Activated CD4-positive, alpha-beta memory T cell treated with anti-CD3 and anti-CD28 coated beads, Interleukin-2, amount 10 ng/mL, durations not matched to agents 7 days and 5 days (primary cell): ENCODE data around the gene PNLDC1. TPM values are rescaled to one million over a fixed set of nuclear protein-coding genes. Genes with fewer than 3 reads are reported as not detected.
"Not testable (repeated sequence)": the region's sequence is repeated elsewhere in the genome, so short reads cannot be mapped to it uniquely, and the experiment has no call there.

Experiments used
- CTCF ChIA-PET: fragments of 350-600 bp; sonication (Branson Sonifier 250); formaldehyde crosslinking; loops from one replicate; lab custom pipeline; 2021; ENCODE audit warnings: antibody characterized with exemption, inconsistent platforms; lab: Charles Lee
- POLR2A ChIA-PET: fragments of 350-600 bp; sonication (Branson Sonifier 250); formaldehyde crosslinking; loops from one replicate; lab custom pipeline; 2021; ENCODE audit warnings: antibody characterized with exemption; lab: Charles Lee
- DNase-seq: peaks from one replicate; pipeline ENCODE4 v3.0.0-alpha.2; 2020
- H3K27ac Mint-ChIP-seq: one replicate; pipeline ENCODE4 v1.8.0; 2021; ENCODE audit warnings: mild to moderate bottlenecking, mixed read lengths
- H3K27me3 Mint-ChIP-seq: one replicate; pipeline ENCODE4 v1.8.0; 2021; ENCODE audit warnings: mixed read lengths
- H3K36me3 Mint-ChIP-seq: one replicate; pipeline ENCODE4 v1.8.0; 2021; ENCODE audit warnings: low read depth, mixed read lengths
- H3K4me1 Mint-ChIP-seq: one replicate; pipeline ENCODE4 v1.8.0; 2021; ENCODE audit warnings: mixed read lengths
- H3K4me3 Mint-ChIP-seq: one replicate; pipeline ENCODE4 v1.8.0; 2021; ENCODE audit warnings: mild to moderate bottlenecking, mixed read lengths
- H3K9me3 Mint-ChIP-seq: one replicate; pipeline ENCODE4 v1.8.0; 2021; ENCODE audit warnings: mixed read lengths
- total RNA-seq, 2 experiments: library from RNA; stranded (reverse); gene quantifications; one replicate each; pipeline ENCODE4 v1.2.3, GENCODE V29; 2021

PNLDC1 gene
- total RNA-seq, 2 experiments from 2014 or later, result 0.25 to 0.35 TPM

DNA sequence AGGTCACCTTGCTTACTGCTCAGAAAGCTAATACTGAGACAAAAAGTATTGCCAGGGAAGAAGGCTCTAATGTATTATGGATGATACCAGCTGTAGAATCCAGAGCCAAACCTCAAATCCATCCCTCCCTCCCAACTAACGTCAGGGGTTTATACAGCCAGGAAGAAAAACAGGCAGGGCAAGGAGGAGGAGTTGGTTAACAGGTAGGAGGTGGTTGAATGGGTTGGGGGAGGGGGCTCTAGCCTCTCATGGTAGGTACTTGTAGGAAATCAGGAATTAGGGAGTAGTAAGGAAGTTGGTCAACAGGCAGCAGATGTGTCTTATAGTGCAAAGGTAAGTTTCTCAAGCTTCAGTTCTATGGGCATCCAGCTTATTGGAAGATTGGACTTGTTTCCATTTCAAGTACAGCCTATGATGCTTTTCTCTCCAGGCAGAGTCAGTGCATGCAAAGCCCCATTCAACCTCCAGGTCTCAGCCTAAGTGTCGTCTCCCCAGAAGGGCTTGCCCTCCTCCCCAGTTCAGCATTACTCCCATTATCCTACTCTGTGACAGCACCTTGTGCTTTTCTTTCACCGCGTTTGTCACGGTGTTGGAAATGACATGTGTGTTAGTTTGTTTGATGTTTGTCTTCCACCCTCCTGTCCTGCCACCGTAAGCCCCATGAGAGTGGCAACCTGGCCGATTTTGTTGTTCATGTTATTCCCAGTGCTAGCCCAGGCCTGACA, 38.1 kb downstream of the PNLDC1 start:
- no peaks in the 10 kb centered on the region for H3K4me1 Mint-ChIP-seq
- no peaks in the 10 kb centered on the region for H3K9me3 Mint-ChIP-seq
- H3K27me3 Mint-ChIP-seq, result peaks cover 3% of the 10 kb centered on the region
- no peak overlapping the region for H3K27ac Mint-ChIP-seq
- no peaks in the 10 kb centered on the region for H3K36me3 Mint-ChIP-seq
- ChIA-PET POLR2A (no interaction called here), CTCF (no interaction called here)
- no peak overlapping the region for H3K4me3 Mint-ChIP-seq
- DNase-seq, result no peak

DNA sequence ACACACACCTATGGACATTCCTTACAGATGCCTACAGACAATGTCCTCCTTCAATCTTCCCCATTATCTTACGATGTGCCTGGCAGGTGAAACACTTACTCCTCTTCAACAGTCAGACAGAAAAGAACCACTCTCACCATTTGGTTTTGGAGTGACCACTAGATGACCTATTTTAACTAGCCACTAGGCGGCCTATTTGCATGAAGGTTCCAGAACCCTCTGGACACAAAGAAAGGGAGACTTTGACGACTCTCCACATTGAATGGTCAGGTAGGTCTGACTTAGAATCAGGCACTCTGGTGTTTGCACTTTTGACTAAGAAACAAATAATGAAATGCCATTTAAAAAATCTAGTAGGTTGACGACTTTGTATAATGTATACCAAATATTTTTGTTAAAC, 42.0 kb downstream of the PNLDC1 start:
- Mint-ChIP-seq H3K27me3 (peaks cover 3% of the 10 kb centered on the region), H3K4me1 (no peaks in the 10 kb centered on the region), H3K36me3 (no peaks in the 10 kb centered on the region), H3K4me3 (no peak overlapping the region), H3K27ac (no peak overlapping the region), H3K9me3 (no peaks in the 10 kb centered on the region)
- ChIA-PET CTCF (no interaction called here), POLR2A (no interaction called here)
- DNase-seq, result no peak

DNA sequence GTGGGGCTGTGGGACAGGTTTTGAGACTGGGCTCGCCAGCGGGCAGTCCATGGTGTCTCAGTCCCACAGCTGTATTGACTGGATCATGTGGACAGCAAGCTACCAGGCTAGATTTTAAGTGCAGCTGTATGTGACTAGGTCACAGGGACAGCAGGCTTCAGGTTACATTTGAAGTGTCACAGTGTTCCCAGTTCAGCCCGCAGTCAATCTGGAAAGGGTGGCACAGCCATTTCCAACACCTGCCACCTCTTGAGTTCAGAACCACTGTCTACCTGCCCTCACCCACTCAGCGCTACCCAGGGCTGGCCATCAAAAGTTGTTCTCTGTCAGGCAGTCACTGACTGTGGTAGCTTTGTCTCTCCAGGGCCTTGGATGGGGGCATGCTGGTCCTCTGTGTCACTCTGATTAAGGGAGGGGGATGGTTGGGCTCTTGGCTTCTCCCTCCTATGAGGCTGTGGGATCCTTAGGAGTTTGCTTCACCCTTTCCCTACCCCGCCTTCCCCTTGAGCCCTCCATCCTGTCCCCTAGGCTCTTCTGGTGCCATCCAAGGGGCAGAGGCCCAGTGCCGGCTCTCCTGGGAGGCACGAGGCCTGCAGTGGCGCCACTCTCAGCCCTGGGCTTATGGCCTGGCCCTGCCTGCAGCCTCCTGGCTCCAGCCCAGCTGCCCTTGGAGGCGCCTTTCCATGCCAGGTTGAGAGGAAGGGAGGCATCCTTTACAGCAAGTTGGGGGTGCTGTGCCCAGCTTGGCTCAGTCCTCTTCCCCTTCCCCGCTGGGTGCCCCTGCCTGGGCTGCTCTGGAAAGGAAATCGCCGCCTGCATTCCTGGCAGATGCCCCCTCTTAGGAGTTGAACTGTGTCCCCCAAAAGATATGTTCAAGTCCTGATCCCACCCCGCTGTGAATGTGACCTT, 44.9 kb downstream of the PNLDC1 start:
- H3K4me1 Mint-ChIP-seq, result no peaks in the 10 kb centered on the region
- no peaks in the 10 kb centered on the region for H3K27me3 Mint-ChIP-seq
- POLR2A ChIA-PET, result no interaction called here
- CTCF ChIA-PET, result no interaction called here
- peaks cover 11% of the 10 kb centered on the region for H3K9me3 Mint-ChIP-seq
- no peaks in the 10 kb centered on the region for H3K36me3 Mint-ChIP-seq
- no peak overlapping the region for H3K27ac Mint-ChIP-seq
- H3K4me3 Mint-ChIP-seq, result no peak overlapping the region
- no peak for DNase-seq

DNA sequence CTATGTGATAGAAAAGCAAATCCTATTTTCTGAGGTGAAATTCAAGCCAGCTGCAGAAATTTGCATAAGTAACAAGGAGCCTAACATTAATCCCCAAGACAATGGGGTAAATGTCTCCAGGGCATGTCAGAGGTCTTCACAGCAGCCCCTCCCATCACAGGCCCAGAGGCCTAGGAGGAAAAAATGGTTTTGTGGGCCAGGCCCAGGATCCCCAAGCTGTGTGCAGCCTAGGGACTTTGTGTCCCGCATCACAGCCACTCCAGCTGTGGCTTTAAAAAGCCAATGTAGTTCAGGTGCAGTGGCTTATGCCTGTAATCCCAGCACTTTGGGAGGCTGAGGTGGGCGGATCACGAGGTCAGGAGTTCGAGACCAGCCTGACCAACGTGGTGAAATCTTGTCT, 48.5 kb downstream of the PNLDC1 start:
- CTCF ChIA-PET, H3K36me3 Mint-ChIP-seq: not testable (repeated sequence)

DNA sequence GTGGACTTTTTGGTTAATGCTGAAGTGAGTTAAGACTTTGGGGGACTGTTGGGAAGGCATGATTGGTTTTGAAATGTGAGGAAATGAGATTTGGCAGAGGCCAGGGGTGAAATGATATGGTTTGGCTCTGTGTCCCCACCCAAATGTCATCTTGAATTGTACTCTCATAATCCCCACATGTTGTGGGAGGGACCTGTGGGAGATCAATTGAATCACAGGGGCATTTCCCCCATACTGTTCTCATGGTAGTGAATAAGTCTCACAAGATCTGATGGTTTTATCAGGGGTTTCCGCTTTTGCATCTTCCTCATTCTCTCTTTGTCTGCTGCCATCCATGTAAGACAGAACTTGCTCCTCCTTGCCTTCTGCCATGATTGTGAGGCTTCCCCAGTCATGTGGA, 49.8 kb downstream of the PNLDC1 start:
- POLR2A ChIA-PET, H3K36me3 Mint-ChIP-seq, CTCF ChIA-PET, DNase-seq, H3K4me3 Mint-ChIP-seq, H3K27ac Mint-ChIP-seq, H3K4me1 Mint-ChIP-seq: not testable (repeated sequence)
- H3K27me3 Mint-ChIP-seq, result peaks cover 10% of the 10 kb centered on the region
- peaks cover 13% of the 10 kb centered on the region for H3K9me3 Mint-ChIP-seq

More for the DNA sequence above, 48.5 kb downstream of the PNLDC1 start:
- POLR2A ChIA-PET, H3K4me3 Mint-ChIP-seq, H3K27me3 Mint-ChIP-seq, H3K4me1 Mint-ChIP-seq, DNase-seq, H3K27ac Mint-ChIP-seq: not testable (repeated sequence)
- H3K9me3 Mint-ChIP-seq, result peaks cover 13% of the 10 kb centered on the region

DNA sequence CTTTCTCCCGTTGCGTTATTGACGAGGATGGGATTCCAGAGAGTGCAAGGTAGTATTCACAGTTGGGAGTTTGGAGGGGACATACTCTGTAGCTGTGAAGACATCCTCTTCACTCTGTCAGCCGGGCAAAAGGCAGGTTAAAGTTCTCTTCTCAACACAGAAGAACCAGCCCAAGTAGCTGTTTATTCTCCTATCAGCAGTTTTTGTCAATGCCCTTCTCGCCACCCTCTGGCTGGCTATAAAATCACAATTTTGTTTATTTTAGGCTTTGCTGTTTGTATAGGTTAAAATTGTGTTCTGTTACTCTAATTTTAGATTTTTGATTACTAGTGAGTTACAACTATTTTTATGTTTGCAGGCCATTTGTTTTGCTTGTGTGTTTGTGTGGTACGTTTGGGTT, 52.8 kb downstream of the PNLDC1 start:
- peaks cover 27% of the 10 kb centered on the region for H3K27me3 Mint-ChIP-seq
- no peak for DNase-seq
- H3K4me1 Mint-ChIP-seq, result no peaks in the 10 kb centered on the region
- no peak overlapping the region for H3K4me3 Mint-ChIP-seq
- no peak overlapping the region for H3K27ac Mint-ChIP-seq
- peaks cover 7% of the 10 kb centered on the region for H3K9me3 Mint-ChIP-seq
- POLR2A ChIA-PET, result interaction anchor here (1.0 to 1.4 kb wide), 2 partner anchors 91 to 126 kb away, joined by 3 read pairs; partner anchors contain the start of genes ACAT2 and WTAP
- no peaks in the 10 kb centered on the region for H3K36me3 Mint-ChIP-seq
- CTCF ChIA-PET, result interaction anchor here (0.7 to 1.8 kb wide), 8 partner anchors 19 to 603 kb away, joined by 3 to 9 read pairs (median 3); partner anchors contain the start of genes MRPL18, SOD2 and TCP1

DNA sequence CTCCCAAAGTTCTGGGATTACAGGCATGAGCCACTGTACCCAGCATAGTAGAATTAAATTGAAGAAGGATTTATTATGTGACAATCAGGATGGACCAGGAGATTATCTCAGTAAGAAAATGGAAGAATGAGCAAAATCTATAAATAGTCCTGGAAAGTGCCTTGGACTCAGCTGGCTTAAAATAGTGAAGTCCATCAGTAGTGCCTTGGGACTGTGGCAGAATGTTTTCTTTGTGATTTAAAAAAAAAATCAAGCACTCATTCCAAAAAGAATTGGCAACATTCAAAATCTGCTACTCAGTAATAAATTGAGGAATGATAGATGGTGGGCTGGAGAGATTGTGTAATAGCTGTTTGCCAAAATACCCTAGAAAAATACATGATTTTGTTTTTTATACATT, 53.7 kb downstream of the PNLDC1 start:
- no peak for DNase-seq
- Mint-ChIP-seq H3K27me3 (peaks cover 30% of the 10 kb centered on the region), H3K36me3 (no peaks in the 10 kb centered on the region), H3K27ac (no peak overlapping the region), H3K4me3 (no peak overlapping the region), H3K9me3 (peaks cover 2% of the 10 kb centered on the region), H3K4me1 (no peaks in the 10 kb centered on the region)
- POLR2A ChIA-PET, result no interaction called here
- CTCF ChIA-PET, result interaction anchor here (0.6 to 1.6 kb wide), 3 partner anchors 10 to 342 kb away, joined by 3 to 5 read pairs (median 3); no protein-coding TSS in a partner anchor

DNA sequence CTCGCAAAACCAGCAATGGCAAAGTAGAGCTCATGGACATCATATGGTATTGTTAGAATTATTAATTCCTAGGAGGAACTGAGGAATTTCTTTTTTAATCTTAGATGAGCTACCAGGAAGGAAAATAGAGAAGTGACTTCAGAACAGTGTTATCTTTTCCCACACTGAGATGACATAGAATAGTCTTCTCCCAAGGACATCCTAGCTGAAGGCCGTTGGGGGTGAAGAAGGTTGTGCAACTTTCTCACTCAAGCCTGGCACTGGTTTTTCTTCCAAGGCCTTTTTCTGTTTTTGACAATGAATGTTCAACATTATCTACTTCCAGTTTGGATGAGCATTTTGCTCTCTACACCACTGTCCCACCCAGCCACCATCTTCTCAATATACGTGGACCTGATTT, 54.9 kb downstream of the PNLDC1 start:
- POLR2A ChIA-PET, result interaction anchor here (1.4 kb wide), 1 partner anchor 163 kb away, joined by 3 read pairs; no protein-coding TSS in a partner anchor
- Mint-ChIP-seq H3K27me3 (peaks cover 33% of the 10 kb centered on the region), H3K4me1 (no peaks in the 10 kb centered on the region), H3K27ac (no peak overlapping the region), H3K36me3 (no peaks in the 10 kb centered on the region), H3K4me3 (no peak overlapping the region), H3K9me3 (peaks cover 1% of the 10 kb centered on the region)
- DNase-seq, result no peak
- CTCF ChIA-PET, result interaction anchor here (1.2 to 1.6 kb wide), 4 partner anchors 9 to 221 kb away, joined by 3 to 6 read pairs (median 4); no protein-coding TSS in a partner anchor

DNA sequence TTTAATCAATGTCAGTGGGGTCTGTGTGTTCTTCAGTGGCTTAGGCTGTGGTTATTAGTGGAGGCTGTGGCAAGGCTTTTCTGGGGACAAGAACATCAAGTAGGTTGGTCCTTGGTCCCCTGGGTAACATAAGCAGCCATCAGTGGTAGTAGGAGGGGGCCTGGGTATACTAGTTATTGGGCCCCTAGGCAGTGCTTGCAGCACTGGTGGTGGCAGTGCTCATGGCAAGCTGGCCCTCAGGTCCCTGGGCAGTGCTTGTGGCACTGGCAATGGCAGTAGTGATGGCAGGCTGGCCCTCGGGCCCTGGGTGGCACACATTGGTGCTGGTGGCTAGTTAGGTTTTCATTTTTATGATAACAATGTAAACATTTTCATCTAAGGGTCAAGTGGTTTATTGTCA, 58.2 kb downstream of the PNLDC1 start:
- no peak for DNase-seq
- CTCF ChIA-PET, result no interaction called here
- Mint-ChIP-seq H3K36me3 (no peaks in the 10 kb centered on the region), H3K27ac (no peak overlapping the region), H3K4me3 (no peak overlapping the region), H3K4me1 (peaks cover 5% of the 10 kb centered on the region), H3K27me3 (peaks cover 37% of the 10 kb centered on the region), H3K9me3 (no peaks in the 10 kb centered on the region)
- POLR2A ChIA-PET, result no interaction called here

DNA sequence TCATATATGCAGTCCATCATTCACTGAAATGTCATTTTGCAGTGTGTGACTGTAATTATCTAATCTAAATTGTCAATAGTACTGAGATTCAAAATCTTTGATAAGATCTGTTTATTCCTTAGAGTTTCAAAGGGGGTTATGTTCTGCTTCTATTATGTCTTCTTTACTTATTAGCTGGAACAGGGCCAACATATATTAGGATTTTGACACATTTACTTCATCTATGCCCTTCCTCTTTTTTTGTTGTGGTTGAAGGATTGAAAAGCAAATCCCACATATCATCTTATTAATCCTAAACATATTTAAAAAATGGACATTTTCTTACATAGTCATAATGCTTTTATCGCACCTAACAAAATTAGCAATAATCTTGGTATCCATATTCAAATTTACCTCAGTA, 60.4 kb downstream of the PNLDC1 start:
- peaks cover 5% of the 10 kb centered on the region for H3K4me1 Mint-ChIP-seq
- POLR2A ChIA-PET, result no interaction called here
- H3K9me3 Mint-ChIP-seq, result no peaks in the 10 kb centered on the region
- DNase-seq, result no peak
- H3K27ac Mint-ChIP-seq, result no peak overlapping the region
- no peaks in the 10 kb centered on the region for H3K36me3 Mint-ChIP-seq
- no peak overlapping the region for H3K4me3 Mint-ChIP-seq
- peaks cover 32% of the 10 kb centered on the region for H3K27me3 Mint-ChIP-seq
- CTCF ChIA-PET, result no interaction called here

DNA sequence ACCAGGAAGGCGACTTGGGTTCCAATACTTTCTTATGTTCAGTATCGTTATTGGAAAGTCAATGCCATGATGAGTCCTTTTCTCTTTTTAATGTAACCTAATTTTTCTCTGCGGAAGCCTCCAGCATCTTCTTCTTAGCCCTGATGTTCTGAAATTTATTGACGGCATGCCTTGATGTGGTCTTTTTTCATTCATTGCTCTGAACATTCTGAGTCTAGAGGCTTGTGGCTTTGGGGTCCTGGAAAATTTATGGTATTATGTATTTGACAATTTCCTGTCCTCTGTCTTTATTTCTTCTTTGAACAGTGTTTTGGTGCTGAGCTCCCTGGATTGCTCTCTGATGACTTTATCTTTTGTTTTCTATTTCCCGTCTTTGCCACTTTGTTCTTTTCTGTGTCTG, 62.0 kb downstream of the PNLDC1 start:
- ChIA-PET CTCF (interaction anchor here (1.2 kb wide), 1 partner anchor 10 kb away, joined by 3 read pairs; no protein-coding TSS in a partner anchor), POLR2A (no interaction called here)
- no peak for DNase-seq
- H3K27me3 Mint-ChIP-seq, result peaks cover 23% of the 10 kb centered on the region
- no peaks in the 10 kb centered on the region for H3K9me3 Mint-ChIP-seq
- H3K27ac Mint-ChIP-seq, result no peak overlapping the region
- peaks cover 5% of the 10 kb centered on the region for H3K4me1 Mint-ChIP-seq
- no peaks in the 10 kb centered on the region for H3K36me3 Mint-ChIP-seq
- H3K4me3 Mint-ChIP-seq, result no peak overlapping the region

DNA sequence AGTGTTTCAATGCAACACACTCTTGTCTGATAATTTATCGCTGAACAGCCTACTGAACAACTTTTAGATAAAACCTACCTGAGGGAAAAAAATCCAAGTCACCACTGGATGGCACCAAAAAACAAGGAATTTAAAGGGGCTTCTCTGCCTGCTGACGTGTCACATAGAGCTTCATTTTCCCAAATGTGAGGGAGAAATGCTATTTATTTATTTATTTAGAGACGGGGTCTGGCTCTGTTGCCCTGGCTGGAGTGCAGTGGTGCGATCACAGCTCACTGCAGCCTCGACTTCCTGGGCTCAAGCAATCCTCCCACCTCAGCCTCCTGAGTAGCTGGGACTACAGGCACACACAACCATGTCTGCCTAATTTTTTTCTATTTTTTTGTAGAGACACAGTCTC, 63.3 kb downstream of the PNLDC1 start:
- not testable (repeated sequence) for H3K4me1 Mint-ChIP-seq, H3K36me3 Mint-ChIP-seq, H3K9me3 Mint-ChIP-seq, H3K4me3 Mint-ChIP-seq, H3K27ac Mint-ChIP-seq, DNase-seq
- CTCF ChIA-PET, result interaction anchor here (0.6 to 1.4 kb wide), 11 partner anchors 9 to 804 kb away, joined by 3 to 9 read pairs (median 4); no protein-coding TSS in a partner anchor
- POLR2A ChIA-PET, result interaction anchor here (0.7 kb wide), 1 partner anchor 832 kb away, joined by 3 read pairs; no protein-coding TSS in a partner anchor
- peaks cover 12% of the 10 kb centered on the region for H3K27me3 Mint-ChIP-seq
